ENCODE data around the gene ZNF556. TPM values are rescaled to one million over a fixed set of nuclear protein-coding genes. Genes with fewer than 3 reads are reported as not detected.
"Not testable (repeated sequence)": the region's sequence is repeated elsewhere in the genome, so short reads cannot be mapped to it uniquely, and the experiment has no call there.

ZNF556 gene
- total RNA-seq, 3 donors from 2014 or later = 0.15 to 0.33 TPM; not detected in 1

GRCh38 chr19:2883686-2884439 is 16.7 kb downstream of the ZNF556 start:
- intact Hi-C loops (cut with DNase I; ENCODE audit: low total_unique reads) = no loop called here
- TF ChIP-seq POLR2AphosphoS5 (IDR thresholded peaks at IDR 0.05) (no peak), CTCF (IDR thresholded peaks at IDR 0.05) (no peak), POLR2A (IDR thresholded peaks at IDR 0.05) (no peak)
- no peak overlapping the region for H3K27ac ChIP-seq
- peaks cover 0 to under 1% of the 10 kb centered on the region in 2 donors for H3K9me3 ChIP-seq
- no peak overlapping the region for H3K4me3 ChIP-seq
- H3K27me3 ChIP-seq = no peaks in the 10 kb centered on the region
- no peaks in the 10 kb centered on the region for H3K4me1 ChIP-seq
- no peak for DNase-seq (ENCODE audit: low spot score in 2 of 2)
- no peaks in the 10 kb centered on the region for H3K36me3 ChIP-seq

GRCh38 chr19:2885736-2886135 is 18.6 kb downstream of the ZNF556 start:
- DNase-seq (ENCODE audit: low spot score in 2 of 2) = no peak
- Histone ChIP-seq H3K9me3 (no peaks in the 10 kb centered on the region), H3K36me3 (no peaks in the 10 kb centered on the region), H3K27me3 (no peaks in the 10 kb centered on the region), H3K4me3 (no peak overlapping the region), H3K27ac (no peak overlapping the region), H3K4me1 (no peaks in the 10 kb centered on the region)
- no peak for TF ChIP-seq POLR2AphosphoS5 (IDR thresholded peaks at IDR 0.05)
- no peak for TF ChIP-seq CTCF (IDR thresholded peaks at IDR 0.05)
- no peak for TF ChIP-seq POLR2A (IDR thresholded peaks at IDR 0.05)
- intact Hi-C loops (cut with DNase I; ENCODE audit: low total_unique reads) = no loop called here

- TF ChIP-seq CTCF (IDR thresholded peaks at IDR 0.05) (peak in 2 of 3 donors; percentile 63), POLR2A (IDR thresholded peaks at IDR 0.05) (no peak)
Measured at GRCh38 chr19:2887391-2887914, 20.3 kb downstream of the ZNF556 start.

GRCh38 chr19:2888731-2889224 is 21.6 kb downstream of the ZNF556 start:
- intact Hi-C loops (cut with DNase I; ENCODE audit: low total_unique reads) = no loop called here
- Histone ChIP-seq H3K27ac (peak overlapping the region in 1 of 2 donors; percentile 56), H3K9me3 (no peaks in the 10 kb centered on the region), H3K4me3 (peak overlapping the region; percentile 32 to 54 (median 49)), H3K4me1 (no peaks in the 10 kb centered on the region), H3K36me3 (no peaks in the 10 kb centered on the region), H3K27me3 (no peaks in the 10 kb centered on the region)
- TF ChIP-seq CTCF (IDR thresholded peaks at IDR 0.05) = no peak
- TF ChIP-seq POLR2AphosphoS5 (IDR thresholded peaks at IDR 0.05) = peak in 1 of 3 donors; percentile 45
- no peak for TF ChIP-seq POLR2A (IDR thresholded peaks at IDR 0.05)
- peak in 1 of 2 donors; percentile 82 for DNase-seq (ENCODE audit: low spot score in 2 of 2)

More at GRCh38 chr19:2887391-2887914, 20.3 kb downstream of the ZNF556 start:
- DNase-seq (ENCODE audit: low spot score in 2 of 2) = no peak
- Histone ChIP-seq H3K4me1 (no peaks in the 10 kb centered on the region), H3K9me3 (no peaks in the 10 kb centered on the region), H3K27ac (peak overlapping the region in 1 of 2 donors; percentile 27), H3K36me3 (no peaks in the 10 kb centered on the region), H3K27me3 (no peaks in the 10 kb centered on the region), H3K4me3 (peak overlapping the region in 1 of 3 donors; percentile 13)
- intact Hi-C loops (cut with DNase I; ENCODE audit: low total_unique reads) = no loop called here

- H3K4me3 ChIP-seq; DNase-seq (ENCODE audit: low spot score in 2 of 2); intact Hi-C loops (cut with DNase I; ENCODE audit: low total_unique reads); H3K36me3 ChIP-seq; H3K27me3 ChIP-seq; H3K4me1 ChIP-seq; H3K9me3 ChIP-seq; H3K27ac ChIP-seq: not testable (repeated sequence)
Measured at GRCh38 chr19:2890531-2890930, 23.4 kb downstream of the ZNF556 start.

Measured in breast epithelium (tissue), 4 donors.